HepG2 (cell line): ENCODE data around the gene CYP2A7. TPM values are rescaled to one million over a fixed set of nuclear protein-coding genes. Genes with fewer than 3 reads are reported as not detected.
A peak's percentile ranks its signal among the peaks of the same experiment; 100 is the strongest.

Source experiments
- CBX1 ChIP-seq: IDR thresholded peaks from one replicate; pipeline ENCODE4 v1.6.1; 2016; ENCODE audit warnings: antibody characterized with exemption, low read depth
- FOXO1 ChIP-seq: sonication (generic); formaldehyde crosslinking; IDR thresholded peaks from 2 replicates; pipeline ENCODE4 v1.4.0; 2020; ENCODE audit warnings: missing genetic modification reagents
- KAT2B ChIP-seq: fragments of 150-350 bp; IDR thresholded peaks from 2 replicates; pipeline ENCODE4 v1.6.1; 2014; ENCODE audit warnings: low read depth, low read length, borderline replicate concordance
- KIAA2018 ChIP-seq: sonication (generic); formaldehyde crosslinking; IDR thresholded peaks from 2 replicates; pipeline ENCODE4 v1.5.0; 2020; ENCODE audit warnings: mild to moderate bottlenecking, missing genetic modification reagents, borderline replicate concordance
- MNT ChIP-seq: fragments of 450-650 bp; IDR thresholded peaks from 2 replicates; pipeline ENCODE4 v1.6.1; 2016
- MZF1 ChIP-seq: sonication (generic); formaldehyde crosslinking; IDR thresholded peaks from 2 replicates; pipeline ENCODE4 v1.8.1; 2023; ENCODE audit warnings: mild to moderate bottlenecking, missing genetic modification reagents, borderline replicate concordance
- PAX8 ChIP-seq: sonication (generic); formaldehyde crosslinking; IDR thresholded peaks from 2 replicates; pipeline ENCODE4 v1.8.0; 2022; ENCODE audit warnings: mild to moderate bottlenecking, missing genetic modification reagents, borderline replicate concordance
- REL ChIP-seq: sonication (generic); formaldehyde crosslinking; conservative IDR thresholded peaks from 2 replicates; pipeline ENCODE4 v1.8.0; 2022; ENCODE audit warnings: mild to moderate bottlenecking, missing genetic modification reagents, moderate library complexity
- RXRB ChIP-seq: IDR thresholded peaks from 2 replicates; pipeline ENCODE4 v1.6.1; 2016; ENCODE audit warnings: borderline replicate concordance, missing genetic modification reagents, missing compliant biosample characterization
- SRSF4 ChIP-seq: fragments of 200-400 bp; formaldehyde crosslinking; IDR thresholded peaks from one replicate; pipeline ENCODE4 v1.6.1; 2018; ENCODE audit warnings: mild to moderate bottlenecking, low read depth, low read length, moderate library complexity; ENCODE audit not compliant: poor library complexity, severe bottlenecking
- TBL1XR1 ChIP-seq: fragments of 150-350 bp; IDR thresholded peaks from 2 replicates; pipeline ENCODE4 v1.6.1; 2014; ENCODE audit warnings: borderline replicate concordance, low read length; ENCODE audit not compliant: partially characterized antibody
- THAP7 ChIP-seq: sonication (generic); formaldehyde crosslinking; IDR thresholded peaks from 2 replicates; pipeline ENCODE4 v1.8.1; 2023; ENCODE audit warnings: mild to moderate bottlenecking, missing genetic modification reagents
- ZBTB7B ChIP-seq: sonication (generic); formaldehyde crosslinking; IDR thresholded peaks from 2 replicates; pipeline ENCODE4 v1.4.0; 2020; ENCODE audit warnings: missing genetic modification reagents
- ZEB1 ChIP-seq: IDR thresholded peaks from 2 replicates; pipeline ENCODE4 v1.6.1; 2012; ENCODE audit warnings: mild to moderate bottlenecking, low read depth, inconsistent platforms; ENCODE audit not compliant: insufficient replicate concordance
- ZNF160 ChIP-seq: sonication (generic); formaldehyde crosslinking; IDR thresholded peaks from 2 replicates; pipeline ENCODE4 v1.8.0; 2022; ENCODE audit warnings: mild to moderate bottlenecking, inconsistent platforms, missing genetic modification reagents
- ZNF235 ChIP-seq: sonication (generic); formaldehyde crosslinking; IDR thresholded peaks from 2 replicates; pipeline ENCODE4 v1.8.1; 2023; ENCODE audit warnings: mild to moderate bottlenecking, missing genetic modification reagents, borderline replicate concordance
- ZNF484 ChIP-seq: sonication (generic); formaldehyde crosslinking; IDR thresholded peaks from 2 replicates; pipeline ENCODE4 v1.5.1; 2020; ENCODE audit warnings: mild to moderate bottlenecking, low read depth, missing genetic modification reagents, borderline replicate concordance
- ZNF552 ChIP-seq: sonication (generic); formaldehyde crosslinking; IDR thresholded peaks from 2 replicates; pipeline ENCODE4 v1.9.0; 2022; ENCODE audit warnings: missing genetic modification reagents, mild to moderate bottlenecking, borderline replicate concordance
- polyA plus RNA-seq, 8 experiments: library from polyadenylated mRNA; depleted of rRNA in 3 of 8; stranded (reverse) in 7 of 8; unstranded in 1 of 8; fragments of >200 nt; fragmentation: Illumina TruSeq in 4 of 8; extraction: Trizol in 4 of 8; gene quantifications; 2 replicates each; pipeline versions ENCODE4 v1.2.1 to v1.2.3, GENCODE V29; 2011 to 2016; ENCODE audit warnings: low read depth in 4 of 8, missing spikeins in 1 of 8, mixed read lengths in 1 of 8; ENCODE audit not compliant: insufficient read depth in 1 of 8
- total RNA-seq, 5 experiments: library from RNA; depleted of rRNA; stranded (reverse); fragments of >200 nt; fragmentation: Illumina TruSeq; extraction: Trizol; gene quantifications; 2 replicates each; pipeline ENCODE4 v1.2.3, GENCODE V29; 2016; ENCODE audit warnings: low read depth in 1 of 5

CYP2A7 gene
- total and polyA plus RNA-seq, 2 of the 13 experiments (the other 11 are each of a cell fraction or from before 2014, with no cell fraction given), result not detected

GRCh38 chr19:40921005-40921897, 39.2 kb upstream of the CYP2A7 start (continued):
- 0 out of 2 replicates have a peak, but pooled peaks have one; percentile 47 for TF ChIP-seq ZNF235 (CRISPR knock-in tag)
- TF ChIP-seq REL (CRISPR knock-in tag), result no peak
- peak; percentile 38 for TF ChIP-seq TBL1XR1
- TF ChIP-seq RXRB (CRISPR knock-in tag), result peak; percentile 91
- TF ChIP-seq ZEB1, result no peak
- TF ChIP-seq SRSF4, result no peak
- no peak for TF ChIP-seq CBX1
- TF ChIP-seq KIAA2018 (CRISPR knock-in tag), result no peak
- 0 out of 2 replicates have a peak, but pooled peaks have one; percentile 14 for TF ChIP-seq MNT
- TF ChIP-seq ZNF484, result no peak
- TF ChIP-seq KAT2B, result no peak
- TF ChIP-seq THAP7 (CRISPR knock-in tag), result no peak
- TF ChIP-seq ZNF552, result no peak
- peak; percentile 84 for TF ChIP-seq FOXO1 (CRISPR knock-in tag)
- 0 out of 2 replicates have a peak, but pooled peaks have one; percentile 19 for TF ChIP-seq PAX8 (CRISPR knock-in tag)
- no peak for TF ChIP-seq ZBTB7B (CRISPR knock-in tag)
- TF ChIP-seq MZF1 (CRISPR knock-in tag), result no peak
- TF ChIP-seq ZNF160, result peak; percentile 49; the same call in 1 of the 2 replicates
